GM12864 (cell line): ENCODE data around the gene EIF2AK2.

ENCODE experiments used
- DNase-seq: peaks from one replicate; pipeline ENCODE4 v3.0.0-alpha.2; 2011; ENCODE audit warnings: low read depth
- H3K4me3 ChIP-seq: 2 replicates; pipeline ENCODE4 v1.5.1; 2011; ENCODE audit warnings: mild to moderate bottlenecking, low read depth, low read length, control low read depth
- TF ChIP-seq, protein P1 (sequence below): IDR thresholded peaks from 2 replicates; pipeline ENCODE4 v1.5.1; 2011; ENCODE audit warnings: low read depth, mild to moderate bottlenecking, moderate library complexity, low read length, control low read depth, inconsistent platforms; ENCODE audit errors: missing control alignments

EIF2AK2 gene

GRCh38 chr2:37061013-37061711, 95.6 kb downstream of the EIF2AK2 start:
- TF ChIP-seq, protein P1, sequence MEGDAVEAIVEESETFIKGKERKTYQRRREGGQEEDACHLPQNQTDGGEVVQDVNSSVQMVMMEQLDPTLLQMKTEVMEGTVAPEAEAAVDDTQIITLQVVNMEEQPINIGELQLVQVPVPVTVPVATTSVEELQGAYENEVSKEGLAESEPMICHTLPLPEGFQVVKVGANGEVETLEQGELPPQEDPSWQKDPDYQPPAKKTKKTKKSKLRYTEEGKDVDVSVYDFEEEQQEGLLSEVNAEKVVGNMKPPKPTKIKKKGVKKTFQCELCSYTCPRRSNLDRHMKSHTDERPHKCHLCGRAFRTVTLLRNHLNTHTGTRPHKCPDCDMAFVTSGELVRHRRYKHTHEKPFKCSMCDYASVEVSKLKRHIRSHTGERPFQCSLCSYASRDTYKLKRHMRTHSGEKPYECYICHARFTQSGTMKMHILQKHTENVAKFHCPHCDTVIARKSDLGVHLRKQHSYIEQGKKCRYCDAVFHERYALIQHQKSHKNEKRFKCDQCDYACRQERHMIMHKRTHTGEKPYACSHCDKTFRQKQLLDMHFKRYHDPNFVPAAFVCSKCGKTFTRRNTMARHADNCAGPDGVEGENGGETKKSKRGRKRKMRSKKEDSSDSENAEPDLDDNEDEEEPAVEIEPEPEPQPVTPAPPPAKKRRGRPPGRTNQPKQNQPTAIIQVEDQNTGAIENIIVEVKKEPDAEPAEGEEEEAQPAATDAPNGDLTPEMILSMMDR: no peak

DNA sequence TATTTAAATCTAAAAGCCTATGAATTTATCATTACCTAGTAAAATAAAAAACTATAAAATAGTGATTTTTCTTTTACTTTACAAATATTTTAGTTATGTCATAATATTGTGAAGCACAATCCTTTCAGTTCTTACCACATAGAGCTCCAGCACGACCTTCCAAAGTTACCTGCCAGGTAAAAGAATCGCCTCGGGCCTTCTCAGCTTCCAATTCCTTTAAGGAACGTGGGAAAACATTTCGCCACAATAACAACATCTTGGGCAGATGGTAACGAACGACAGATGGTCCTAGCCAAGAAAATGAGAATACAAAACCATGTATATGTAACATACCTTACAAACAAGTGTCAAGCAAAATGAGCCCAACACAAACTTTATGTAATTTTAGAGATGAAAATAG, 96.3 kb downstream of the EIF2AK2 start:
- TF ChIP-seq, protein P1: no peak
- DNase-seq: no peak
- H3K4me3 ChIP-seq: no peak overlapping the region

More at GRCh38 chr2:37061013-37061711, 95.6 kb downstream of the EIF2AK2 start:
- no peak overlapping the region for H3K4me3 ChIP-seq
- no peak for DNase-seq

- TF ChIP-seq, protein P1: no peak
- no peak overlapping the region for H3K4me3 ChIP-seq
- no peak for DNase-seq
Observed at GRCh38 chr2:37059841-37060240, 96.9 kb downstream of the EIF2AK2 start.

DNA sequence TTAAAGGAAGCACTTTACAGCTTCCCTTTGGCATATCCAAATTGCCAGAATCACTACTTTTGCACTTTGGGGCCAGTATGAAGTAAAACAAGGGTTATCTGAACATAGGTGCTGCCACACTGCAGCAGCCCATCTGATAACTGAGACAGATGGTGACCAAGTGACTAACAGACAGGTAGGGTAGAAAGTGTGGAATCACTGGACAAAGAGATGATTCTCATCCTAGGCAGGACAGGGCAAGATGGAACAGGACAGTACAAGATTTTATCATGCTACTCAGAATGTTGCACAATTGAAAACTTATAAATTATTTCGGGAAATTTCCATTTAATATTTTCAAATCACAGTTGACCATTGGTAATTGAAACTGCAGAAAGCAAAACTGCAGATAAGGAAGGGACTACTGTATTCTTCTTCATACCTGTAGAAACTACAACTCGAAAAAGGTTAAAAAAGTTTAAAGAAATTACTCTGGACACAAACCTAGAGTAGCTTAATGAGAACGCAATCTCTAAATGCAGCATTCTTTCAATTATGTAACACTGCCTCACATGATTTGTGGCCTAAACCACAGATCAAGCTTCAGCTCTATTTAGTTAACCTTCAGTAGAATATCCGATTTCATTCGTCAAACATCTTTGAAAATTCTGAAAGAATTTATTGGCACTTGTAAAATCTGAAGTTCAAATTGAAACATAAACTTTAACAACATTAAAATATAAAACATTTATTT, 104.0 kb downstream of the EIF2AK2 start:
- no peak overlapping the region for H3K4me3 ChIP-seq
- TF ChIP-seq, protein P1: no peak
- no peak for DNase-seq
